A673 (cell line): ENCODE measurements around the gene UBTD1.

Source experiments
- EZH2 ChIP-seq: fragments of 200-600 bp; sonication (generic); IDR thresholded peaks from 2 replicates; pipeline ENCODE4 v1.6.1; 2017; ENCODE audit warnings: borderline replicate concordance, low read depth, mild to moderate bottlenecking, mixed read lengths, antibody characterized with exemption, low read length; ENCODE audit not compliant: poor library complexity, severe bottlenecking
- TF ChIP-seq, protein P1 (sequence below): fragments of 300-800, 200-600 bp; sonication (generic); conservative IDR thresholded peaks from 2 replicates; pipeline ENCODE4 v1.5.1; 2017; ENCODE audit warnings: low read depth, mild to moderate bottlenecking, antibody characterized with exemption, low read length, moderate library complexity, mixed read lengths

DNA sequence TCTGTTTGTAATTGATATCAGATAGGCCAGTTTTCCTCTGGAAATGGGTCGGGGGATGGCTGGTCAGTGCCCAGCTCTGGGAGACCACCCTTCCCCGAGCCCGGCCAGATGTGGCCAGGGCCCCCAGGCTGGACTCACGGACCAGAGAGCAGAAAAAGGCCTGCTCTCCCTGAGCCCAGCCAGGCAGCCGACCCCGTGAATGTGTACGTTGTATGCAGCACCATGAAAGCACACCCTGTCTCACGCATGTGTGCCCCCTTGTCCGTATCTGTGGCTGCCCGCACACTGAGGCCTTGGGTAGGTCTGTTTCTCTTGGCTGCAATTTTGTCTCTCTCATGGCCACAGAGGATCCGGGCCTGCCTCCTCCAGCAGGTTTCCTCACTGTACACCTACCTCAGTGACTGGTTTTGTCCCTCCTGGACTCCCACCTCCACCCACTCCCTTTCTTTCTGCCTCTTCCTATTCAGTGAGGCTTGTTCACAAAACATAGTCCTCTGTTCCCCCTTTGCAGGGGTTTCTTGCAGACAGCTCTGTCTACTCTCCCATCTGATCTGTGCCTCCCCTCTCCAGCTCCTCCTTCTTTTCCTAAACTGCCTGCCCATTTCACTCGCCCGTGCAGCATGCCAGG, 50.2 kb downstream of the UBTD1 start:
- TF ChIP-seq, protein P1, sequence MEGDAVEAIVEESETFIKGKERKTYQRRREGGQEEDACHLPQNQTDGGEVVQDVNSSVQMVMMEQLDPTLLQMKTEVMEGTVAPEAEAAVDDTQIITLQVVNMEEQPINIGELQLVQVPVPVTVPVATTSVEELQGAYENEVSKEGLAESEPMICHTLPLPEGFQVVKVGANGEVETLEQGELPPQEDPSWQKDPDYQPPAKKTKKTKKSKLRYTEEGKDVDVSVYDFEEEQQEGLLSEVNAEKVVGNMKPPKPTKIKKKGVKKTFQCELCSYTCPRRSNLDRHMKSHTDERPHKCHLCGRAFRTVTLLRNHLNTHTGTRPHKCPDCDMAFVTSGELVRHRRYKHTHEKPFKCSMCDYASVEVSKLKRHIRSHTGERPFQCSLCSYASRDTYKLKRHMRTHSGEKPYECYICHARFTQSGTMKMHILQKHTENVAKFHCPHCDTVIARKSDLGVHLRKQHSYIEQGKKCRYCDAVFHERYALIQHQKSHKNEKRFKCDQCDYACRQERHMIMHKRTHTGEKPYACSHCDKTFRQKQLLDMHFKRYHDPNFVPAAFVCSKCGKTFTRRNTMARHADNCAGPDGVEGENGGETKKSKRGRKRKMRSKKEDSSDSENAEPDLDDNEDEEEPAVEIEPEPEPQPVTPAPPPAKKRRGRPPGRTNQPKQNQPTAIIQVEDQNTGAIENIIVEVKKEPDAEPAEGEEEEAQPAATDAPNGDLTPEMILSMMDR = no peak
- no peak for TF ChIP-seq EZH2
